Vagina (tissue), 2 donors: ENCODE data around the gene PATL1.

Source experiments
- POLR2A ChIP-seq, 2 donors: fragments of 450-650 bp; IDR thresholded peaks; one replicate each; pipeline ENCODE4 v1.6.1; 2017; ENCODE audit warnings: antibody characterized with exemption in 2 of 2, mild to moderate bottlenecking in 2 of 2, moderate library complexity in 2 of 2
- POLR2AphosphoS5 ChIP-seq, 2 donors: sonication (generic); formaldehyde crosslinking; IDR thresholded peaks; one replicate each; pipeline ENCODE4 v1.9.0; 2017; ENCODE audit warnings: antibody characterized with exemption in 2 of 2, mild to moderate bottlenecking in 2 of 2, low read depth in 1 of 2; ENCODE audit not compliant: insufficient read depth in 1 of 2

DNA sequence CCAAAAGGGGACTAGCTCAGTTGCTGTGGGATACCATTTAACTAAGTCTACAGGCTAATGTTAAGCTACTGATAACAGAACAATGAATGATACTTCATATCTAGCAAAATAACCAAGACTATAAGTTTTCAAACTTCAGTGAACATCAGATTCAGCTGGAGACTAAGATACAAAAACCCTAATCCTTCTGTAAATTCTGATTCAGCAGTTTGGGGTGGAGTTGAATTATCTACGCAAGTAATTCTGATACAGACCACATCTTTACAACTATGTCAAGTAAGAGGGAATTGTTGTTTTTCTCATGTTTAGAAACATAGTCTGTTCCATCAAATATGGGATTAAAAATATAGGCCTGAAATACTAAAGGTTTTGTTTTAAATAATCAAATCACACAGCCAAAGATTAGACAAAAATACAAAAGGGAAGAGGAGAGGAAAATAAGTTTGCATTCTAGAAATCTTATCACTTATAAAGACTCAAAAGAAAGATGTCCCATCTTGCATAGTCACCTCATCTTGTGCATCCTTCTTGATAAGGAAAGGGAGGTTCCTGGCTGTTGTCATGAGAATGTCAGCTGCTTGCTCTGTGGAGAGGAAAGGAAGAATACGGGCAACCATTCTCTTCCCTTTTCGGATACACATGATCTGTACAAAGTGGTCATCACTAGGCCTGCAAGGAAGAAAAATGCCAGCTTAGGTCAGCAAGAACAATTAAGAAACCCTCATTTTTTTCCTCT, 21.4 kb downstream of the PATL1 start:
- TF ChIP-seq POLR2AphosphoS5 (IDR thresholded peaks at IDR 0.05; ENCODE audit: insufficient read depth in 1 of 2, low read depth in 1 of 2) (no peak), POLR2A (IDR thresholded peaks at IDR 0.05) (no peak)
